OCI-LY7 (cell line): Measurements from ENCODE around the gene TPO. TPM values are rescaled to one million over a fixed set of nuclear protein-coding genes. Genes with fewer than 3 reads are reported as not detected.

ENCODE experiments used
- BruUV-seq: library from RNA; stranded (reverse); fragments of 400-500 nt; replicated peaks from 2 replicates; lab custom pipeline; 2021; lab: Mats Ljungman, UMichigan
- CTCF ChIA-PET: fragments of 300-600 bp; sonication (Branson Sonifier 250); formaldehyde crosslinking; loops from one replicate; lab custom pipeline; 2022; ENCODE audit warnings: antibody characterized with exemption; ENCODE audit not compliant: unreplicated experiment; lab: Charles Lee
- POLR2A ChIA-PET: fragments of 300-600 bp; sonication (Branson Sonifier 250); formaldehyde crosslinking; loops from one replicate; lab custom pipeline; 2022; ENCODE audit warnings: antibody characterized with exemption; lab: Charles Lee
- DNase-seq: peaks from one replicate; pipeline ENCODE4 v3.0.0-alpha.2; 2015; ENCODE audit warnings: low spot score
- H2AFZ ChIP-seq: fragments of 200-600 bp; sonication (generic), shearing (Covaris generic); 2 replicates; pipeline ENCODE4 v1.6.1; 2014; ENCODE audit warnings: mild to moderate bottlenecking, antibody characterized with exemption, low read length, moderate library complexity
- H3K27ac ChIP-seq: fragments of 200-600 bp; sonication (generic); 2 replicates; pipeline ENCODE4 v1.5.1; 2014; ENCODE audit warnings: mixed run types, low read depth, mild to moderate bottlenecking, moderate library complexity, low read length, inconsistent platforms; ENCODE audit not compliant: poor library complexity, severe bottlenecking
- H3K36me3 ChIP-seq: fragments of 200-600 bp; sonication (generic); 2 replicates; pipeline ENCODE4 v1.6.1; 2014; ENCODE audit warnings: mild to moderate bottlenecking, antibody characterized with exemption, low read length, moderate library complexity, mixed read lengths; ENCODE audit not compliant: insufficient read depth
- H3K4me1 ChIP-seq: fragments of 200-600 bp; sonication (generic); 2 replicates; pipeline ENCODE4 v1.5.1; 2014; ENCODE audit warnings: mild to moderate bottlenecking, low read length; ENCODE audit not compliant: insufficient read depth, poor library complexity, severe bottlenecking
- H3K4me2 ChIP-seq: fragments of 200-600 bp; sonication (generic); 2 replicates; pipeline ENCODE4 v1.6.1; 2014; ENCODE audit warnings: mild to moderate bottlenecking, low read length
- H3K4me3 ChIP-seq: fragments of 200-600 bp; sonication (generic); 2 replicates; pipeline ENCODE4 v1.5.1; 2014; ENCODE audit warnings: mild to moderate bottlenecking, low read depth, low read length; ENCODE audit not compliant: poor library complexity, severe bottlenecking
- H3K79me2 ChIP-seq: fragments of 200-600 bp; sonication (generic); 2 replicates; pipeline ENCODE4 v1.6.1; 2016; ENCODE audit warnings: low read depth, mild to moderate bottlenecking, low read length, moderate library complexity, mixed read lengths; ENCODE audit not compliant: insufficient read depth
- H3K9me2 ChIP-seq: fragments of 200-600 bp; sonication (generic); 2 replicates; pipeline ENCODE4 v1.6.1; 2016; ENCODE audit warnings: mild to moderate bottlenecking, low read length, mixed read lengths; ENCODE audit not compliant: insufficient read depth
- H3K9me3 ChIP-seq: fragments of 200-600 bp; sonication (generic); 2 replicates; pipeline ENCODE4 v1.6.1; 2014; ENCODE audit warnings: mild to moderate bottlenecking, mixed run types, low read length, mixed read lengths
- H4K20me1 ChIP-seq: fragments of 200-600 bp; sonication (generic); 2 replicates; pipeline ENCODE4 v1.6.1; 2014; ENCODE audit warnings: mild to moderate bottlenecking, antibody characterized with exemption, low read length, moderate library complexity, mixed read lengths; ENCODE audit not compliant: insufficient read depth
- CTCF ChIP-seq: fragments of 200-600 bp; sonication (generic); conservative IDR thresholded peaks from 2 replicates; pipeline ENCODE4 v1.5.1; 2014; ENCODE audit warnings: mild to moderate bottlenecking, antibody characterized with exemption, low read length, moderate library complexity, mixed read lengths
- EZH2phosphoT487 ChIP-seq: fragments of 200-600 bp; sonication (generic); IDR thresholded peaks from 2 replicates; pipeline ENCODE4 v1.6.1; 2018; ENCODE audit warnings: low read depth, borderline replicate concordance, mild to moderate bottlenecking, mixed run types, antibody characterized with exemption, low read length, moderate library complexity, mixed read lengths
- intact Hi-C: fragments of 100-400 bp; cut with micrococcal nuclease; formaldehyde crosslinking; loops from one replicate; pipeline ENCODE4 v1.10.0; 2022; ENCODE audit not compliant: unreplicated experiment
- total RNA-seq, 2 experiments: library from RNA; depleted of rRNA in 1 of 2; stranded (reverse); fragments of >200 nt in 1 of 2; shearing (Covaris generic) in 1 of 2; gene quantifications; 2 replicates each; pipeline ENCODE4 v1.2.3, GENCODE V29; 2014 to 2022

Gene TPO
- total RNA-seq, 2 experiments from 2014 or later: not detected

- ChIA-PET POLR2A (no interaction called here), CTCF (no interaction called here)
- Histone ChIP-seq H3K4me2 (no peak overlapping the region), H3K36me3 (no peaks in the 10 kb centered on the region), H3K27ac (no peak overlapping the region), H3K4me1 (no peaks in the 10 kb centered on the region), H3K4me3 (no peak overlapping the region), H4K20me1 (no peaks in the 10 kb centered on the region), H3K9me3 (no peaks in the 10 kb centered on the region), H3K9me2 (no peaks in the 10 kb centered on the region), H3K79me2 (no peaks in the 10 kb centered on the region), H2AFZ (no peak overlapping the region)
- intact Hi-C loops: no loop called here
- DNase-seq: no peak
- BruUV-seq: no TSS peak
- TF ChIP-seq EZH2phosphoT487 (no peak), CTCF (no peak)
These were observed 84.9 kb downstream of the TPO start for GRCh38 chr2:1498176-1498575.

- H2AFZ ChIP-seq: no peak overlapping the region
- CTCF ChIA-PET: no interaction called here
- H3K4me3 ChIP-seq: no peak overlapping the region
- H3K4me1 ChIP-seq: no peaks in the 10 kb centered on the region
- no peak for DNase-seq
- no peaks in the 10 kb centered on the region for H3K36me3 ChIP-seq
- TF ChIP-seq CTCF: no peak
- H3K27ac ChIP-seq: no peak overlapping the region
- intact Hi-C loops: no loop called here
- no peaks in the 10 kb centered on the region for H3K9me3 ChIP-seq
- H3K79me2 ChIP-seq: no peaks in the 10 kb centered on the region
- POLR2A ChIA-PET: no interaction called here
- no TSS peak for BruUV-seq
- no peaks in the 10 kb centered on the region for H3K9me2 ChIP-seq
- H4K20me1 ChIP-seq: no peaks in the 10 kb centered on the region
- no peak overlapping the region for H3K4me2 ChIP-seq
These were observed 86.0 kb downstream of the TPO start for GRCh38 chr2:1499033-1499795.

DNA sequence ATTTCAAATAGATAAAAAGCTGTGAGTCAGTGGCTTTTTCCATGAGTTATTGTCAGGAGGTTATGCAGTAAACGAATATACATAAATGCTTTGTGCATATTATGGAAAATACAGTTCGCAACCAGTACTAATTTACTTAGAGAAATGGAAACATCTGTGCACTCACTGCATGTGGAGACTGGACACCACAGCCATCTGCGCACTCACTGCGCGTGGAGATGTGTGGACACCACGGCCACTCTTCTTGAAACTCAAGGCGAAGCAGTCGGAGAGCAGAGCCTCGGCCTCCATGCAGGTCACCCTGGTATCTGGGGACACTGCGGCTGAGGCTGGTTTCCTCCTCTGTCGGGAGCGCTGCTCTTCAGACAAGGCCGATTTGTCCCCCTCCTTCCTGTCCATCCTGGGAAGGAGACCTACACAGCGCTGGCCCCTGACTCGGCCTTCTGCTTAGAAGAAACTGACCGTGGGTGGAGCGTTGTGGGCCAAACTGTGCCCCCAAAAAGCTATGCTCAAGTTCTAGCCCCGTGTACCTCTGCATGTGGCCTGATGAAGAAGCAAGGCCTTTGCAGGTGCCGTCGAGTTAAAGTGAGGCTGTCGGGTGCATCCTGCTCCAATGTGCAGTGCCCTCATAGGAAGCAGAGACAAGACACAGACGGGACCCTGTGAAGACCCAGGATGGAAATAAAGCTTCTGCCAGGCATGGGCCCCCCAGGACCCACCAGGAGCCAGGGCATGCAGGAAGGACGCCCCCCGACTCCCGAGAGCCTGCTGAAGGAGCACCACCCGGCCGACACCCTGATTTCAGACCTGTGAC, 88.0 kb downstream of the TPO start:
- no peaks in the 10 kb centered on the region for H3K9me3 ChIP-seq
- POLR2A ChIA-PET: no interaction called here
- CTCF ChIA-PET: no interaction called here
- no peaks in the 10 kb centered on the region for H3K9me2 ChIP-seq
- no peak for DNase-seq
- no peaks in the 10 kb centered on the region for H4K20me1 ChIP-seq
- no peaks in the 10 kb centered on the region for H3K36me3 ChIP-seq
- intact Hi-C loops: no loop called here
- no peak overlapping the region for H3K27ac ChIP-seq
- no TSS peak for BruUV-seq
- no peak overlapping the region for H3K4me2 ChIP-seq
- H3K4me1 ChIP-seq: no peaks in the 10 kb centered on the region
- TF ChIP-seq EZH2phosphoT487: no peak
- no peak for TF ChIP-seq CTCF
- H3K79me2 ChIP-seq: no peaks in the 10 kb centered on the region
- no peak overlapping the region for H3K4me3 ChIP-seq
- H2AFZ ChIP-seq: no peak overlapping the region
